GM23338 (cell line): Measurements from ENCODE around the gene FYN. TPM values are rescaled to one million over a fixed set of nuclear protein-coding genes. Genes with fewer than 3 reads are reported as not detected.
A peak's percentile ranks its signal among the peaks of the same experiment; 100 is the strongest.

Experiments
- ATAC-seq: fragments of 200-7000 bp; cut with Tn5 transposase; 3 replicates; pipeline ENCODE4 v1.9.1; 2020
- DNase-seq: peaks from one replicate; pipeline ENCODE4 v3.0.0-alpha.2; 2015; ENCODE audit warnings: low spot score
- H2AFZ ChIP-seq: fragments of 200-600 bp; sonication (generic); 2 replicates; pipeline ENCODE4 v1.8.0; 2016; ENCODE audit warnings: antibody characterized with exemption, mild to moderate bottlenecking, moderate library complexity
- H3F3A ChIP-seq: fragments of 200-600 bp; sonication (generic); replicated peaks from 2 replicates; pipeline ENCODE4 v1.8.0; 2017; ENCODE audit warnings: antibody characterized with exemption, mixed run types, low read depth
- H3K27ac ChIP-seq: fragments of 200-600 bp; sonication (generic); 2 replicates; pipeline ENCODE4 v1.6.1; 2016; ENCODE audit warnings: low read depth
- H3K27me3 ChIP-seq: fragments of 200-600 bp; sonication (generic); 2 replicates; pipeline ENCODE4 v1.8.0; 2016; ENCODE audit warnings: mild to moderate bottlenecking, mixed run types, moderate library complexity; ENCODE audit not compliant: insufficient read depth
- H3K36me3 ChIP-seq: fragments of 200-600 bp; sonication (generic); 2 replicates; pipeline ENCODE4 v1.8.0; 2016; ENCODE audit warnings: mild to moderate bottlenecking; ENCODE audit not compliant: insufficient read depth
- H3K4me1 ChIP-seq: fragments of 200-600 bp; sonication (generic); 2 replicates; pipeline ENCODE4 v1.8.0; 2016; ENCODE audit warnings: mild to moderate bottlenecking, moderate library complexity; ENCODE audit not compliant: insufficient read depth
- H3K4me2 ChIP-seq: fragments of 200-600 bp; sonication (generic); 2 replicates; pipeline ENCODE4 v1.7.1; 2017; ENCODE audit warnings: mixed run types
- H3K4me3 ChIP-seq: fragments of 200-600 bp; sonication (generic); 2 replicates; pipeline ENCODE4 v1.6.1; 2016; ENCODE audit warnings: mixed run types
- H3K79me2 ChIP-seq: fragments of 200-600 bp; sonication (generic); replicated peaks from 2 replicates; pipeline ENCODE4 v1.8.0; 2017; ENCODE audit warnings: mild to moderate bottlenecking; ENCODE audit not compliant: insufficient read depth
- H3K9me2 ChIP-seq: fragments of 200-600 bp; sonication (generic); 2 replicates; pipeline ENCODE4 v1.8.0; 2017; ENCODE audit not compliant: insufficient read depth
- H4K20me1 ChIP-seq: fragments of 200-600 bp; sonication (generic); replicated peaks from 2 replicates; pipeline ENCODE4 v1.8.0; 2017; ENCODE audit warnings: mild to moderate bottlenecking; ENCODE audit not compliant: insufficient read depth
- H3K27ac Mint-ChIP-seq: 2 replicates; pipeline ENCODE4 v1.8.0; 2020; ENCODE audit warnings: inconsistent platforms, mild to moderate bottlenecking, moderate library complexity, mixed read lengths
- H3K27me3 Mint-ChIP-seq: 3 replicates; pipeline ENCODE4 v1.8.0; 2022; ENCODE audit warnings: low read depth, mild to moderate bottlenecking, moderate library complexity, mixed read lengths, inconsistent platforms; ENCODE audit not compliant: insufficient read depth, poor library complexity
- H3K36me3 Mint-ChIP-seq: 3 replicates; pipeline ENCODE4 v1.8.0; 2021; ENCODE audit warnings: low read depth, mild to moderate bottlenecking, inconsistent platforms, moderate library complexity, mixed read lengths
- H3K4me1 Mint-ChIP-seq: 3 replicates; pipeline ENCODE4 v1.8.0; 2020; ENCODE audit warnings: mild to moderate bottlenecking, inconsistent platforms, mixed read lengths
- H3K4me3 Mint-ChIP-seq: 3 replicates; pipeline ENCODE4 v1.8.0; 2021; ENCODE audit warnings: moderate library complexity, mild to moderate bottlenecking, inconsistent platforms, mixed read lengths
- H3K9me3 Mint-ChIP-seq: 3 replicates; pipeline ENCODE4 v1.8.0; 2020; ENCODE audit warnings: moderate library complexity, mild to moderate bottlenecking, inconsistent platforms, mixed read lengths
- CREB1 ChIP-seq: fragments of 250-450 bp; sonication (Bioruptor Pico); IDR thresholded peaks from 2 replicates; pipeline ENCODE4 v1.5.0; 2020; ENCODE audit warnings: low read depth, mild to moderate bottlenecking, moderate library complexity
- EZH2 ChIP-seq: fragments of 200-600 bp; sonication (generic); IDR thresholded peaks from one replicate; pipeline ENCODE4 v1.8.0; 2017; ENCODE audit warnings: antibody characterized with exemption, mild to moderate bottlenecking, low read depth; ENCODE audit not compliant: unreplicated experiment
- EZH2phosphoT487 ChIP-seq: fragments of 200-600 bp; sonication (generic); IDR thresholded peaks from one replicate; pipeline ENCODE4 v1.8.1; 2018; ENCODE audit warnings: antibody characterized with exemption; ENCODE audit not compliant: unreplicated experiment
- JUNB ChIP-seq: IDR thresholded peaks from one replicate; pipeline ENCODE4 v1.6.1; 2016; ENCODE audit warnings: antibody characterized with exemption; ENCODE audit not compliant: unreplicated experiment
- NANOG ChIP-seq: IDR thresholded peaks from 2 replicates; pipeline ENCODE4 v1.6.1; 2016; ENCODE audit warnings: antibody characterized with exemption, borderline replicate concordance
- POLR2AphosphoS5 ChIP-seq: IDR thresholded peaks from 2 replicates; pipeline ENCODE4 v1.6.1; 2016; ENCODE audit warnings: antibody characterized with exemption, low read depth
- REST ChIP-seq: IDR thresholded peaks from one replicate; pipeline ENCODE4 v1.6.1; 2018; ENCODE audit warnings: antibody characterized with exemption; ENCODE audit not compliant: unreplicated experiment
- ZNF331 ChIP-seq: fragments of 250-450 bp; sonication (Bioruptor Pico); IDR thresholded peaks from 2 replicates; pipeline ENCODE4 v1.5.0; 2020; ENCODE audit warnings: low read depth, mild to moderate bottlenecking, moderate library complexity
- ZNF462 ChIP-seq: fragments of 250-450 bp; sonication (Bioruptor Pico); IDR thresholded peaks from 2 replicates; pipeline ENCODE4 v1.5.0; 2020; ENCODE audit warnings: mild to moderate bottlenecking, moderate library complexity
- polyA plus RNA-seq: library from polyadenylated mRNA; unstranded; fragments of >200 nt; fragmentation: Nextera tagmentation; extraction: Ambion mirVana; gene quantifications from 2 replicates; pipeline ENCODE4 v1.2.1, GENCODE V29; 2016
- total RNA-seq: library from RNA; depleted of rRNA; stranded (reverse); fragments of >200 nt; shearing (Covaris generic); gene quantifications from 2 replicates; pipeline ENCODE4 v1.2.3, GENCODE V29; 2014
- TF ChIP-seq, protein P1 (sequence below), 2 experiments: fragments of 200-600 bp in 1 of 2; sonication (generic) in 1 of 2; conservative IDR thresholded peaks; 2 replicates each; pipeline versions ENCODE4 v1.5.1 to v1.6.1; 2016 to 2017; ENCODE audit warnings: antibody characterized with exemption in 2 of 2, low read depth in 2 of 2, mild to moderate bottlenecking in 2 of 2, moderate library complexity in 1 of 2
- TF ChIP-seq, protein P2 (sequence below): IDR thresholded peaks from 2 replicates; pipeline ENCODE4 v1.6.1; 2016; ENCODE audit warnings: antibody characterized with exemption

The FYN gene
- total and polyA plus RNA-seq, 2 experiments from 2014 or later, result 46.8 to 143 TPM

DNA sequence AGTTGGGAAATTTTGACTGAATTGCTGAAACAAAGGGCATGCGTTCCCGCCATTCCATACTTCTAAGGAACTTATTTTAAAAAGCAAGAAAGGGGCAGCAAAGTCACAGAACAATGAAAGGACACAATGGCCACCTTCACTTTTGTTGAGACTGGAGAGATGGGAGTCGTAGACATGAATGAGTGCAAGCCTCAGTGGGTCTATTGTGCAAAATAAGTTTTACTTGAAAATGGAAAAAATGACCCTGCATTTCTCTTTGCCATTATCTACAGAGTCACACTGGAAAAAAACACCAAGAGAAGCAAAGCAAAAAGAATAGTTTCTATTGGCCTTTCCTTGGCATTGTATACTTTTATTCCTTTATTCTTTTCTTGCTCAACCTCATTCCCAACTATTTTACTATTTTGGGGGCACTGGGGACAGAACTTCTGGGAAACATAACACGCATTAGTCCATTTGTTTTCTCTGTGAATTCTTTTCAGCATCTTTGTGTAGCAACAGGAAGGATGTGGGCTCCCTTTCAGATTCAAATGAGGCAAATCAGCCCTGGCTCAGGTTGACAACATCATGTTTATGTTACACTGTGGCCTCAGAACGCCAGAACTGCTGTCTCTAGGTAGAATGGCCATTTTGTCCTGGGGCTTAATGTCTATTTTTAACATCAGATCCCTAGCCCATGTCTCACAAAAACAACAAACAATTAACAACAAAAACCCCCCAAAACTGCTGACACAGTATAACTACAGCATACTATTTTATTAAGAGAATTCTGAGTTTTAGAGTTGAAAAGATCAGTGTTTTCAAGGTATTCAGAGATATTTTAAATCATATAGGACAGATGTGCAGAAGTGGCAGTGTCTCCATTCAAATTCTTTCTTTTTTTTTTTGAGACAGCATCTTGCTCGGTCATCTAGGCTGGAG is 122.2 kb downstream of the FYN start (continued):
- TF ChIP-seq EZH2, result no peak

DNA sequence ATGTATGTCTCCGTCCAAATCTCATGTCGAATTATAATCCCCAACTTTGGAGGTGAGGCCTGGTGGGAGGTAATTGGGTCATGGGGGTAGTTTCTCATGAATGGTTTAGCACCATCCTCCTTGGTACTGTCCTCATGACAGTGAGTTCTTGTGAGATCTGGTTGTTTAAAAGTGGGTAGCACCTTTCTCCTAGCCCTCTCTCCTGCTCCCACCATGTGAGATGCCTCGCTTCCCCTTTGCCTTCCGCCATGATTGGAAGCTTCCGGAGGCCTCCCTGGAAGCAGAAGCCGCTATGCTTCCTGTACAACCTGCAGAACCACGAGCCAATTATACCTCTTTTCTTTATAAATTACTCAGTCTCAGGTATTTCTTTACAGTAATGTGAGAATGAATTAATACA is 123.1 kb downstream of the FYN start:
- H3K36me3 Mint-ChIP-seq, result peaks cover 3% of the 10 kb centered on the region; the same call in 1 of the 3 replicates
- peaks cover 7% of the 10 kb centered on the region for H3K27me3 Mint-ChIP-seq
- H3K4me3 ChIP-seq, result no peak overlapping the region
- peaks cover 42% of the 10 kb centered on the region for H3K4me1 ChIP-seq
- no peak for ATAC-seq
- H2AFZ ChIP-seq, result no peak overlapping the region
- H3K79me2 ChIP-seq, result peaks cover 18% of the 10 kb centered on the region
- peak overlapping the region; percentile 97 for H3K27ac Mint-ChIP-seq
- H3K4me2 ChIP-seq, result no peak overlapping the region; the same call in 1 of the 2 replicates
- no peak overlapping the region for H3K4me3 Mint-ChIP-seq
- H3K9me2 ChIP-seq, result no peaks in the 10 kb centered on the region
- no peaks in the 10 kb centered on the region for H3K36me3 ChIP-seq
- H3K4me1 Mint-ChIP-seq, result peaks cover 69% of the 10 kb centered on the region
- H3K27ac ChIP-seq, result peak overlapping the region; percentile 82
- no peaks in the 10 kb centered on the region for H4K20me1 ChIP-seq
- no peaks in the 10 kb centered on the region for H3K9me3 Mint-ChIP-seq
- DNase-seq, result no peak
- no peaks in the 10 kb centered on the region for H3K27me3 ChIP-seq
- H3F3A ChIP-seq, result no peaks in the 10 kb centered on the region
- TF ChIP-seq POLR2AphosphoS5, result no peak
- TF ChIP-seq CREB1 (CRISPR knock-in tag), result no peak
- no peak for TF ChIP-seq EZH2phosphoT487
- no peak for TF ChIP-seq ZNF331 (CRISPR knock-in tag)
- no peak for TF ChIP-seq ZNF462 (CRISPR knock-in tag)
- no peak for TF ChIP-seq EZH2
- TF ChIP-seq JUNB, result no peak
- no peak for TF ChIP-seq NANOG
- TF ChIP-seq REST, result no peak
- TF ChIP-seq, protein P1, sequence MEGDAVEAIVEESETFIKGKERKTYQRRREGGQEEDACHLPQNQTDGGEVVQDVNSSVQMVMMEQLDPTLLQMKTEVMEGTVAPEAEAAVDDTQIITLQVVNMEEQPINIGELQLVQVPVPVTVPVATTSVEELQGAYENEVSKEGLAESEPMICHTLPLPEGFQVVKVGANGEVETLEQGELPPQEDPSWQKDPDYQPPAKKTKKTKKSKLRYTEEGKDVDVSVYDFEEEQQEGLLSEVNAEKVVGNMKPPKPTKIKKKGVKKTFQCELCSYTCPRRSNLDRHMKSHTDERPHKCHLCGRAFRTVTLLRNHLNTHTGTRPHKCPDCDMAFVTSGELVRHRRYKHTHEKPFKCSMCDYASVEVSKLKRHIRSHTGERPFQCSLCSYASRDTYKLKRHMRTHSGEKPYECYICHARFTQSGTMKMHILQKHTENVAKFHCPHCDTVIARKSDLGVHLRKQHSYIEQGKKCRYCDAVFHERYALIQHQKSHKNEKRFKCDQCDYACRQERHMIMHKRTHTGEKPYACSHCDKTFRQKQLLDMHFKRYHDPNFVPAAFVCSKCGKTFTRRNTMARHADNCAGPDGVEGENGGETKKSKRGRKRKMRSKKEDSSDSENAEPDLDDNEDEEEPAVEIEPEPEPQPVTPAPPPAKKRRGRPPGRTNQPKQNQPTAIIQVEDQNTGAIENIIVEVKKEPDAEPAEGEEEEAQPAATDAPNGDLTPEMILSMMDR (conservative IDR thresholded peaks at IDR 0.05; ENCODE audit: low read depth in 2 of 2), result no peak
- TF ChIP-seq, protein P2, sequence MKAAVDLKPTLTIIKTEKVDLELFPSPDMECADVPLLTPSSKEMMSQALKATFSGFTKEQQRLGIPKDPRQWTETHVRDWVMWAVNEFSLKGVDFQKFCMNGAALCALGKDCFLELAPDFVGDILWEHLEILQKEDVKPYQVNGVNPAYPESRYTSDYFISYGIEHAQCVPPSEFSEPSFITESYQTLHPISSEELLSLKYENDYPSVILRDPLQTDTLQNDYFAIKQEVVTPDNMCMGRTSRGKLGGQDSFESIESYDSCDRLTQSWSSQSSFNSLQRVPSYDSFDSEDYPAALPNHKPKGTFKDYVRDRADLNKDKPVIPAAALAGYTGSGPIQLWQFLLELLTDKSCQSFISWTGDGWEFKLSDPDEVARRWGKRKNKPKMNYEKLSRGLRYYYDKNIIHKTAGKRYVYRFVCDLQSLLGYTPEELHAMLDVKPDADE, result no peak
